ENCODE data around the gene GPR68. TPM values are rescaled to one million over a fixed set of nuclear protein-coding genes. Genes with fewer than 3 reads are reported as not detected.

The GPR68 gene
- total and polyA plus RNA-seq, 2 donors, result 1.7 to 2.8 TPM

- H3K4me1 ChIP-seq (ENCODE audit: insufficient read depth), result no peaks in the 10 kb centered on the region
- WGBS, result 98% methylated on average over 1 of the region's 1 CpG
- DNase-seq (ENCODE audit: extremely low spot score), result no peak
- H3K36me3 ChIP-seq (ENCODE audit: insufficient read depth), result no peaks in the 10 kb centered on the region
- H3K4me3 ChIP-seq (ENCODE audit: low read depth, low read length), result no peak overlapping the region
- H3K27ac ChIP-seq (ENCODE audit: low read depth), result no peak overlapping the region
Measured at GRCh38 chr14:91223028-91223783, 21.3 kb downstream of the GPR68 start.

GRCh38 chr14:91221270-91221669 lies 23.2 kb downstream of the GPR68 start:
- H3K4me3 ChIP-seq (ENCODE audit: low read depth, low read length), result no peak overlapping the region
- WGBS, result 98% methylated on average over 1 of the region's 1 CpG
- peaks cover 6% of the 10 kb centered on the region for H3K36me3 ChIP-seq (ENCODE audit: insufficient read depth)
- H3K4me1 ChIP-seq (ENCODE audit: insufficient read depth), result no peaks in the 10 kb centered on the region
- no peak for DNase-seq (ENCODE audit: extremely low spot score)
- H3K27ac ChIP-seq (ENCODE audit: low read depth), result no peak overlapping the region

GRCh38 chr14:91220581-91221000 lies 23.9 kb downstream of the GPR68 start:
- no peak for DNase-seq (ENCODE audit: extremely low spot score)
- H3K27ac ChIP-seq (ENCODE audit: low read depth), result no peak overlapping the region
- no peaks in the 10 kb centered on the region for H3K4me1 ChIP-seq (ENCODE audit: insufficient read depth)
- WGBS, result 88% methylated on average over 9 of the region's 9 CpGs
- H3K36me3 ChIP-seq (ENCODE audit: insufficient read depth), result peaks cover 6% of the 10 kb centered on the region
- no peak overlapping the region for H3K4me3 ChIP-seq (ENCODE audit: low read depth, low read length)

GRCh38 chr14:91219517-91220389 lies 24.8 kb downstream of the GPR68 start:
- peaks cover 9% of the 10 kb centered on the region for H3K36me3 ChIP-seq (ENCODE audit: insufficient read depth)
- no peak for DNase-seq (ENCODE audit: extremely low spot score)
- no peak overlapping the region for H3K4me3 ChIP-seq (ENCODE audit: low read depth, low read length)
- H3K27ac ChIP-seq (ENCODE audit: low read depth), result no peak overlapping the region
- no peaks in the 10 kb centered on the region for H3K4me1 ChIP-seq (ENCODE audit: insufficient read depth)
- 73% methylated on average over 13 of the region's 13 CpGs for WGBS

- 87% methylated on average over 4 of the region's 4 CpGs for WGBS
- Histone ChIP-seq H3K27ac (ENCODE audit: low read depth) (no peak overlapping the region), H3K4me3 (ENCODE audit: low read depth, low read length) (no peak overlapping the region), H3K36me3 (ENCODE audit: insufficient read depth) (peaks cover 9% of the 10 kb centered on the region), H3K4me1 (ENCODE audit: insufficient read depth) (no peaks in the 10 kb centered on the region)
- DNase-seq (ENCODE audit: extremely low spot score), result no peak
Measured at GRCh38 chr14:91218014-91218413, 26.5 kb downstream of the GPR68 start.

GRCh38 chr14:91216731-91217226 lies 27.7 kb downstream of the GPR68 start:
- WGBS, result 95% methylated on average over 13 of the region's 13 CpGs
- Histone ChIP-seq H3K4me3 (ENCODE audit: low read depth, low read length) (no peak overlapping the region), H3K36me3 (ENCODE audit: insufficient read depth) (peaks cover 9% of the 10 kb centered on the region), H3K27ac (ENCODE audit: low read depth) (no peak overlapping the region), H3K4me1 (ENCODE audit: insufficient read depth) (no peaks in the 10 kb centered on the region)
- DNase-seq (ENCODE audit: extremely low spot score), result no peak

- Histone ChIP-seq H3K4me3 (ENCODE audit: low read depth, low read length) (no peak overlapping the region), H3K4me1 (ENCODE audit: insufficient read depth) (no peaks in the 10 kb centered on the region), H3K27ac (ENCODE audit: low read depth) (no peak overlapping the region), H3K36me3 (ENCODE audit: insufficient read depth) (peaks cover 9% of the 10 kb centered on the region)
- 91% methylated on average over 10 of the region's 10 CpGs for WGBS
- DNase-seq (ENCODE audit: extremely low spot score), result no peak
Measured at GRCh38 chr14:91215381-91215780, 29.1 kb downstream of the GPR68 start.

GRCh38 chr14:91214306-91214705 lies 30.2 kb downstream of the GPR68 start:
- peaks cover 12% of the 10 kb centered on the region for H3K36me3 ChIP-seq (ENCODE audit: insufficient read depth)
- no peak overlapping the region for H3K4me3 ChIP-seq (ENCODE audit: low read depth, low read length)
- no peak for DNase-seq (ENCODE audit: extremely low spot score)
- no peak overlapping the region for H3K27ac ChIP-seq (ENCODE audit: low read depth)
- H3K4me1 ChIP-seq (ENCODE audit: insufficient read depth), result no peaks in the 10 kb centered on the region
- WGBS, result 87% methylated on average over 6 of the region's 6 CpGs

- WGBS, result 98% methylated on average over 2 of the region's 2 CpGs
- Histone ChIP-seq H3K4me3 (ENCODE audit: low read depth, low read length) (no peak overlapping the region), H3K27ac (ENCODE audit: low read depth) (no peak overlapping the region), H3K4me1 (ENCODE audit: insufficient read depth) (no peaks in the 10 kb centered on the region), H3K36me3 (ENCODE audit: insufficient read depth) (peaks cover 6% of the 10 kb centered on the region)
- no peak for DNase-seq (ENCODE audit: extremely low spot score)
Measured at GRCh38 chr14:91211017-91211416, 33.5 kb downstream of the GPR68 start.

GRCh38 chr14:91207008-91207407 lies 37.5 kb downstream of the GPR68 start:
- Histone ChIP-seq H3K27ac (ENCODE audit: low read depth) (no peak overlapping the region), H3K36me3 (ENCODE audit: insufficient read depth) (peaks cover 6% of the 10 kb centered on the region), H3K4me1 (ENCODE audit: insufficient read depth) (no peaks in the 10 kb centered on the region), H3K4me3 (ENCODE audit: low read depth, low read length) (no peak overlapping the region)
- no peak for DNase-seq (ENCODE audit: extremely low spot score)
- 83% methylated on average over 3 of the region's 3 CpGs for WGBS

GRCh38 chr14:91205459-91205858 lies 39.0 kb downstream of the GPR68 start:
- H3K4me3 ChIP-seq (ENCODE audit: low read depth, low read length), result no peak overlapping the region
- 77% methylated on average over 7 of the region's 7 CpGs for WGBS
- H3K4me1 ChIP-seq (ENCODE audit: insufficient read depth), result no peaks in the 10 kb centered on the region
- H3K36me3 ChIP-seq (ENCODE audit: insufficient read depth), result peaks cover 6% of the 10 kb centered on the region
- no peak for DNase-seq (ENCODE audit: extremely low spot score)
- no peak overlapping the region for H3K27ac ChIP-seq (ENCODE audit: low read depth)

GRCh38 chr14:91204657-91205056 lies 39.8 kb downstream of the GPR68 start:
- no peaks in the 10 kb centered on the region for H3K4me1 ChIP-seq (ENCODE audit: insufficient read depth)

GRCh38 chr14:91202234-91202974 lies 42.1 kb downstream of the GPR68 start:
- no peak for DNase-seq (ENCODE audit: extremely low spot score)
- WGBS, result 72% methylated on average over 15 of the region's 15 CpGs
- H3K4me1 ChIP-seq (ENCODE audit: insufficient read depth), result no peaks in the 10 kb centered on the region
- H3K27ac ChIP-seq (ENCODE audit: low read depth), result no peak overlapping the region
- peaks cover 3% of the 10 kb centered on the region for H3K36me3 ChIP-seq (ENCODE audit: insufficient read depth)
- no peak overlapping the region for H3K4me3 ChIP-seq (ENCODE audit: low read depth, low read length)

More at GRCh38 chr14:91204657-91205056, 39.8 kb downstream of the GPR68 start:
- no peak overlapping the region for H3K27ac ChIP-seq (ENCODE audit: low read depth)
- H3K36me3 ChIP-seq (ENCODE audit: insufficient read depth), result peaks cover 3% of the 10 kb centered on the region
- H3K4me3 ChIP-seq (ENCODE audit: low read depth, low read length), result no peak overlapping the region
- WGBS, result 98% methylated on average over 14 of the region's 14 CpGs
- DNase-seq (ENCODE audit: extremely low spot score), result no peak

Data from urinary bladder (tissue), 4 donors.